Skeletal muscle tissue (tissue), 4 donors: ENCODE data around the gene MINPP1. TPM values are rescaled to one million over a fixed set of nuclear protein-coding genes. Genes with fewer than 3 reads are reported as not detected.
"Not testable (repeated sequence)": the region's sequence is repeated elsewhere in the genome, so short reads cannot be mapped to it uniquely, and the experiment has no call there.

ENCODE experiments used
- H3K27ac ChIP-seq: one replicate; pipeline ENCODE4 v1.7.0; 2013; ENCODE audit warnings: mild to moderate bottlenecking, low read depth, low read length, inconsistent platforms
- H3K27me3 ChIP-seq, 3 donors: one replicate each; pipeline ENCODE4 v1.7.0; 2013; ENCODE audit warnings: low read length in 3 of 3; ENCODE audit not compliant: control insufficient read depth in 3 of 3, insufficient read depth in 3 of 3
- H3K36me3 ChIP-seq, 3 donors: one replicate each; pipeline ENCODE4 v1.7.0; 2013; ENCODE audit warnings: low read length in 3 of 3; ENCODE audit not compliant: control insufficient read depth in 3 of 3, insufficient read depth in 3 of 3
- H3K4me1 ChIP-seq, 3 donors: one replicate each; pipeline ENCODE4 v1.7.0; 2013; ENCODE audit warnings: low read length in 3 of 3, mild to moderate bottlenecking in 3 of 3; ENCODE audit not compliant: control insufficient read depth in 3 of 3, insufficient read depth in 3 of 3
- H3K4me3 ChIP-seq, 3 donors: one replicate each; pipeline ENCODE4 v1.7.0; 2013; ENCODE audit warnings: low read length in 3 of 3
- H3K9ac ChIP-seq, 3 donors: one replicate each; pipeline ENCODE4 v1.7.0; 2013; ENCODE audit warnings: low read length in 3 of 3, mild to moderate bottlenecking in 3 of 3, moderate library complexity in 2 of 3, low read depth in 1 of 3
- H3K9me3 ChIP-seq, 3 donors: one replicate each; pipeline ENCODE4 v1.7.0; 2013; ENCODE audit warnings: low read length in 3 of 3; ENCODE audit not compliant: control insufficient read depth in 3 of 3
- total RNA-seq: library from RNA; depleted of rRNA; stranded (reverse); fragments of >200 nt; gene quantifications from one replicate; pipeline ENCODE4 v1.2.3, GENCODE V29; 2014
- donor health status: Osteomylitis.

MINPP1 gene
- total RNA-seq = 14.1 TPM

GRCh38 chr10:87504640-87505365 is at the start of gene MINPP1:
MINPP1 (plus strand) TSS chr10:87504893; CDS start chr10:87504916, 23 bp downstream.
- Histone ChIP-seq H3K9me3 (no peaks in the 10 kb centered on the region), H3K4me1 (peaks cover 14 to 29% (median 15%) of the 10 kb centered on the region in 3 donors), H3K36me3 (peaks cover 0 to 6% (median 0%) of the 10 kb centered on the region in 3 donors), H3K27me3 (no peaks in the 10 kb centered on the region), H3K9ac (peak within 1 kb of the TSS; percentile 79 to 88 (median 85)), H3K4me3 (peak within 1 kb of the TSS; percentile 81 to 95 (median 93)), H3K27ac (peak within 1 kb of the TSS; percentile 61)

GRCh38 chr10:87456586-87457220 is 48.0 kb upstream of the MINPP1 start:
- H3K9me3 ChIP-seq, H3K36me3 ChIP-seq, H3K27ac ChIP-seq, H3K9ac ChIP-seq, H3K4me3 ChIP-seq, H3K4me1 ChIP-seq, H3K27me3 ChIP-seq: not testable (repeated sequence)

- not testable (repeated sequence) for H3K27me3 ChIP-seq, H3K27ac ChIP-seq, H3K4me1 ChIP-seq, H3K9ac ChIP-seq, H3K9me3 ChIP-seq, H3K4me3 ChIP-seq, H3K36me3 ChIP-seq
Observed at GRCh38 chr10:87461751-87462150, 42.9 kb upstream of the MINPP1 start.

DNA sequence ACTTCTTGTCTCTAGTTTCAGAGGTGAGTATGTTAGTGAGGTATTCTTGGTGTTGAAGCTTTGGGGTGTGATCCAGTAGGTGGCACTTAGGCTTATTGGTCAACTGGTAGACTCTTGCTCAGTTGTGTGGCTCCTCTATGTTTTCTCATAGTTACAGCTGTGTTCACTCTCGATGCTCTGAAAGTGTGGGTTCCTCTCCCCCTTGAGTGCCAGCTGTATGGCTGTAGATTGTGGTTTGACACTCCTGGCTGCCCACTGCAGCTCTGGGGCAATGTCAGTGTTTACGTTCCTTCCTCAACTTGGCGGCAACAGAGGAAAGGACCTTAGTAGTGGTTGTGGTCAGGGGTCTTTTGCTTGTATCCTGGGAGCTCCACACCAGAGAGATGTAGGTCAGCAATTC is 37.8 kb upstream of the MINPP1 start:
- H3K36me3 ChIP-seq, H3K27ac ChIP-seq, H3K4me3 ChIP-seq, H3K9ac ChIP-seq, H3K4me1 ChIP-seq, H3K9me3 ChIP-seq, H3K27me3 ChIP-seq: not testable (repeated sequence)

DNA sequence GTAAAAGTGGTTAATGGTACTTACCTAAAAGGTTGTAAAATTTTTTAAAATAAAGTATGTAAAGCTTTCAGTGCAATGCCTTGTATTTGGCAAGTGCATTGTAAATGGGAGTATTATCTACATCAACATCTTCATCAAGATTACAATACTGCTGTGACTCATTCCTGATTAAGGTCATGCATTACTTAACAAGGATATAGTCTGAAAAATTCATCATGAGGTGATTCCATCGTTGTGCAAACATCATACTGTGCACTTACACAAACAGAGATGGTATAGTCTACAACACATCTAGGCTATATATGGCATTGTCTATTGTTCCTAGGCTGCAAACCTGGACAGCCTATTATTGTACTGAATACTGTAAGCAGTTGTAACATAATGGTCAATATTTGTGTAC is 16.0 kb upstream of the MINPP1 start:
- not testable (repeated sequence) for H3K9me3 ChIP-seq, H3K4me1 ChIP-seq, H3K9ac ChIP-seq, H3K27me3 ChIP-seq, H3K4me3 ChIP-seq, H3K36me3 ChIP-seq, H3K27ac ChIP-seq

- H3K4me1 ChIP-seq = not testable (repeated sequence)
Observed at GRCh38 chr10:87490285-87490684, 14.4 kb upstream of the MINPP1 start.

GRCh38 chr10:87492450-87492849 is 12.2 kb upstream of the MINPP1 start:
- not testable (repeated sequence) for H3K36me3 ChIP-seq, H3K4me3 ChIP-seq, H3K4me1 ChIP-seq, H3K27ac ChIP-seq, H3K9ac ChIP-seq, H3K9me3 ChIP-seq, H3K27me3 ChIP-seq

More at GRCh38 chr10:87490285-87490684, 14.4 kb upstream of the MINPP1 start:
- H3K4me3 ChIP-seq, H3K9me3 ChIP-seq, H3K36me3 ChIP-seq, H3K27me3 ChIP-seq, H3K27ac ChIP-seq, H3K9ac ChIP-seq: not testable (repeated sequence)

DNA sequence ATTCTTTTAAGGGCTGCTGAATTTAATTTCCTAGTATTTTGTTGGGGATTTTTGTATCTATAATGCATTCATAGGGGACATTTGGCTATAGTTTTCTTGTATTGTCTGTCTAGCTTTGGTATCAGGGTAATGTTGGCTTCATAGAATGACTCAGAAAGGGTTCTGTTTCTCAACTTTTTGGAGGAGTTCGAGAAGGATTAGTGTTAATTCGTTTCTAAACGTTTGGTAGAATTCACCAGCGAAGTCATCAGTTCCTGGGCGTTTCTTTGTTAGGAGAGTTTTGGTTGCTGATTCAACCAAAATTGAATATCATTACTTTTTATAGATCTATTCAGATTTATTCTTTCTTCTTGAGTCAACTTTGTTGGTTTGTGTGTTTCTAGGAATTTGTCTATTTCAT is 9.2 kb upstream of the MINPP1 start:
- not testable (repeated sequence) for H3K4me3 ChIP-seq, H3K9me3 ChIP-seq, H3K36me3 ChIP-seq, H3K27me3 ChIP-seq, H3K27ac ChIP-seq, H3K9ac ChIP-seq, H3K4me1 ChIP-seq

DNA sequence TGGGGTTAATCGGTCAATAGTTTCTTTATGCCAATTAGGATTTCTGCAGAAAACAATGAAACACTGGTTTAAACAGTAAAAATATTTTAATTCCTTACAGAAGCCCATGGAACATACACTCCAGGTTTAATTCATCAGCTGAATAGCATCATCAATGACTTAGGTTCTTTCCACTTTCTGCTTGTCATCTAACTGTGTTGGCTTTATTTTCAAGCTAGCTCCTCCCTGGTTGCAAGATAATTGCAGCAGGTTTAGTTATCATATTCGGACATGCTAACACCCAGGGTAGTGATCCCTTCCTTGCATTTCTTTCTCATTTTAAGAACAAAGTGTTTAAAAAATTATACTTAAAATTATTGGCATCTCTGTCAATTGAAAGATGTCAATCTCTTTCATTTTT is 7.3 kb upstream of the MINPP1 start:
- H3K9me3 ChIP-seq, H3K4me3 ChIP-seq, H3K27ac ChIP-seq, H3K27me3 ChIP-seq, H3K9ac ChIP-seq, H3K36me3 ChIP-seq, H3K4me1 ChIP-seq: not testable (repeated sequence)

DNA sequence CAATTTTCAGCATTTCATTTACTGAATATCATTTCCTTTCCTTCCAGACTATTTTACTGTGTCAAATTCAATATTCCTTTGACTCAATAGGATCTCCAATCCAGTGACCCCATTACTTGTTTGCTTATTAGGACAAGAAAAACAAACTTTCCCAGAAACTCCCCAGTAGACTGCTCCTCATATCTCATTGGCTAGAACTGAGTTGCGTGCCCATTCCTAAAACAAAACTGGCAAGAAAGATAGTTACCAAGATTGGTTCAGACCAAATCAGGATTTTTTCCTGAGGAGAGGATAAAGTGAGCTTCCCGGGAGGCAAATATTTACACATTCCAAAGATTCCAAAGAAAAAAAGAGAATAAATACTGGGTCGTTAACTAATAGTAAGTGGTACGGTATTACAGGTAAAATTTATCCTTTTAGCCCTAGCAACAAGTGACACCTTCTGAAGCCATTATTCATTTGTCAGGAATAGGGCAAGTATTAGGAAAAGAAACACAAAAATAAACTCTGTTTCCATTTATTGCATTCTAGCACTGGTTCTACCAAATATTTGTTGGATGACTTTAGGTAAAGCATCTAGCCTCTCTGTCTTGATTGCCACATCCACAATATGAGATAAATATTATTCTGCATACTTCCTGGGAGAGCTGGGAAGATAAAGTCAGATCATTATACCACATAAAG is 6.4 kb upstream of the MINPP1 start:
- H3K36me3 ChIP-seq, H3K4me3 ChIP-seq, H3K27me3 ChIP-seq, H3K27ac ChIP-seq, H3K9ac ChIP-seq, H3K4me1 ChIP-seq, H3K9me3 ChIP-seq: not testable (repeated sequence)
